ENCODE data around the gene TCN2.
"Not testable (repeated sequence)": the region's sequence is repeated elsewhere in the genome, so short reads cannot be mapped to it uniquely, and the experiment has no call there.

Gene TCN2

DNA sequence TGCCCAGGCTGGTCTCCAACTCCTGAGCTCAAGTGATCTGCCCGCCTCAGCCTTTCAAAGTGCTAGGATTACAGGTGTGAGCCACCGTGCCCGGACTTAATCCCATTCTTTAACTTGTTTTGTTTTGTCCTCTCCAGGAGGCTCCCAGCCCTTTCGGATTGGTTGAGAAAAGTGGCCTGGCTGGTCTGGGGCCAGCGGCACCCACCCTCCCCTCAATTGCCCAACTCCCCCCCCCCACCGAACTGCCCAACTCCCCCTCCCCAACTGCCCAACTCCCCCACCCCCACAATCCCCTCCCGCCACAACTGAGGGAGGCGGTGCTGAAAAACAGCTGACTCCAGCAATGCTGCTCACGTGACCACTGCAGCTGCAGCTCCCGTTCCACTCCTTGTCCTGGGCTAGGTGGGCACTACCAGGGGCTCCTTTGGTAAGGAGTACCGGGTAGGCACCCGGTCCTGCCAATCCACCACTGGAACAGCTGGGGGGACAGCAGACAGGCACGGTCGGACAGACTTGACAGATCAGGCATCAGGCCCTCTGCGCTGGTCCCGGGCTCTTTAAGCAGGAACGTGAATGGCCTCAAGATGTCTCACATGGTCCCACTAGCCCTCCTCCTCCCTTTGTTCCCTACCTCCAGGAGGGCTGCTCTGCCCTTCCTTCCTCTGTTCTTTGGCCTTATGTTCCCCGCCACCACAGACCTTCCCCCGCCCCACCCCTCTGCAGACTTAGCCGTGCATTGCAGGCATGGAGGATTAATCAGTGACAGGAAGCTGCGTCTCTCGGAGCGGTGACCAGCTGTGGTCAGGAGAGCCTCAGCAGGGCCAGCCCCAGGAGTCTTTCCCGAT, at the start of gene TCN2:
Gene TCN2, plus strand, starts transcription at position 720 of the 845 bp plus-strand sequence. CDS start 158 bp downstream, outside the sequence.
- DNase-seq (ENCODE audit: low spot score), result peak; percentile 74

DNA sequence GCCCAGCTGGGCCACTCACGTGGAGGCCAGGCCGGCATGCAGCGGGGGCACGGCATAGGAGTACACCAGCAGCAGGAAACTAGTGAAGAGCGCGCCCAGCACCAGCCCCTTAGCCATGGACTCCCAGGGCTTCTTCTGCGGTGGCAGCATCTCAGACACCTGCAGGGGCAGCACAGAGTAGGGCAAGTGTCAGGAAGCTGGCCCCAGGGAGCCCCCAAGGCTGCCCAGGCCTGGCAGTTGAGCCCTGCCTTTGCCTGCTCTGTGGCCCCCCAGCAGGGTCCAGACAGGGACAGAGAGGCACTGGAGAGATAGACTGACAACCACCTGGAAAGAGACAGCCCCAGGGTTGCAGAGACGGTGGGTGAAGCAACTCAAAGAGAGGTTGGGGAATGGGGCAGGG, 49.7 kb upstream of the TCN2 start:
- no peak for DNase-seq (ENCODE audit: low spot score)

DNA sequence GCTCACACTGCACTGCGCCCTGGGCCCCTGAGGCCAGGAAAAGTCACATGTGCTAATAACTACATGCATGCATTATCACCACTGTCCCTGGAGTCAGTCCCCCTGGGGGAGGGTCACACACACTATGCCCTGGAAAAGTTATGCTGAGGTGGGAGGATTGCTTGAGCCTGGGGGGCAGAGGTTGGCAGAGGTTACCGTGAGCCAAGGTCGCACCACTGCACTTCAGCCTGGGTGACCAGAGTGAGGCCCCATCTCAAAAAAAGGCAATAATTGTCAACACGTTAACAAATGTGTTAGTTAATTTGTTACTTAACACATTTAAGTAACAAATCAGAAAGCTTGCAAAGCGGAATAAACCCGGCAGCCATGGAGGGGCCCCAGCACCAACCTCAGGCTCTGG, 47.1 kb upstream of the TCN2 start:
- no peak for DNase-seq (ENCODE audit: low spot score)

- DNase-seq (ENCODE audit: low spot score), result not testable (repeated sequence)
Observed at GRCh38 chr22:30560643-30561202, 46.3 kb upstream of the TCN2 start.

GRCh38 chr22:30561402-30562189, 45.4 kb upstream of the TCN2 start:
- no peak for DNase-seq (ENCODE audit: low spot score)

DNA sequence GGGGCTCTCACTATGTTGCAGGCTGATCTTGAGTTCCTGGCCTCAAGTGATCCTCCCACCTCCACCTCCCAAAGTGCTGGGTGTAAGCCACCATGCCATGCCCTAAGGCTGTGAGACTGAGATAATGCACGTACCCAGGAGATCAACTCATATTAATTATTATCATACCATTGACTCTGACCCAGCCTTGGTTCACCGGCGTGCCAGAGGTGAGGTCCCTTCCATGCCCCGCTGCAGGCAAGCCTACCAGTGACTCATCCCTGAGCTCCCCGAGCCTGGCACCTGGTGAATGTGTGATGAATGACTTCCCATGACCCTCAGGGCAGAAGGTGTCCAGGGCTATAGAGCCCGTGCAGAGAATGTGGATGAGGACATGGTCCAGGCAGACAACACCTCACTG, 44.6 kb upstream of the TCN2 start:
- no peak for DNase-seq (ENCODE audit: low spot score)

GRCh38 chr22:30564045-30564760, 42.8 kb upstream of the TCN2 start:
- DNase-seq (ENCODE audit: low spot score), result no peak

DNA sequence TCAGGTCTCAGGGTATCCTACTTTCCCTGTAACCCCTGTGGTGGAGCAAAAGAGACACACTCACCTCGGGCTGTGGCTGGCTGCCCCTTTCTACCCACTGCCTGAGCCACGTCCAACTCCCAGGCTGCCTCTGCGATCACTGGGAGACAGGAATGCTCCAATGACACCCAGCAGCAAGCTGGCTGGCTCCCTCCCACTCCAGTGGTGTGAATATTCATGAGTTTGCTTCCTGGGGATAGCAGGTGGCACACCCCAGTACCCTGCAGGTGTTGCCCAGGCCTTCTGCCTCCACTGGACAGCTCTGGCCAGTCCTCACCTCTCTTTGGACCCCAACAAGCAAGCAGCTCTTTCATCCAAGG, 42.2 kb upstream of the TCN2 start:
- DNase-seq (ENCODE audit: low spot score), result no peak

GRCh38 chr22:30565341-30565740, 41.6 kb upstream of the TCN2 start:
- no peak for DNase-seq (ENCODE audit: low spot score)

GRCh38 chr22:30566125-30566524, 40.8 kb upstream of the TCN2 start:
- no peak for DNase-seq (ENCODE audit: low spot score)

GRCh38 chr22:30567277-30567676, 39.7 kb upstream of the TCN2 start:
- not testable (repeated sequence) for DNase-seq (ENCODE audit: low spot score)

DNA sequence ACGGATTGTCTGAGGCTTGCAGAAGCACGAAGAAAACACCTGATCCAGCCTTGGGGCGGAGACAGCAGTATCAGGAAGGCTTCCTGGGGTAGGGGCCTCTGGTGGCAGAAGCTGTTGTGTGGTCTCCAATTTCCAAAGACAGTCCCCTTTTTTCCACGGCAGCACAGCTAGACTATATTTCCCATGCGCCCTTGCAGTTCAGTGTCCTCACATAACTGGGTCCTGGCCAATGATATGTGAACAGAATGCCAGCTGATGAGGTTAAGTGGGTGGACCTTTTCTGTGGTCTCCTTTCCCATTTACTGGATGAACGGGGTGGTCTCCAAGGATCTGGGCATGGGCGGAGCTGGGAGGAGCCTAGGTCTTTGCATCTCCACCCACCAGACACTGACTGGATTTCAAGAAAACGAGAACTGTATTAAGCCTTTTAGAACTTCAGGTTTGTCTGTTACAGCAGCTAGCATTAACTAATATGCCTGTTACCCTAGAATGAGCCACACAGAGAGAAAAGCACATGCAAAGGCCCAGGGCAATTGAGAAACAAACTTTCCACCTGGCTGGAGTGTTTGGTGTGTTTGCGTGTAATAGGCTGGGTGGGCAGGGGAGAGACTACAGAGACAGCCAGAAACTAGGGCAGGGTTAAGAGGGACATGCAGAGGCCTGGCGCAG, 38.7 kb upstream of the TCN2 start:
- DNase-seq (ENCODE audit: low spot score), result no peak

DNA sequence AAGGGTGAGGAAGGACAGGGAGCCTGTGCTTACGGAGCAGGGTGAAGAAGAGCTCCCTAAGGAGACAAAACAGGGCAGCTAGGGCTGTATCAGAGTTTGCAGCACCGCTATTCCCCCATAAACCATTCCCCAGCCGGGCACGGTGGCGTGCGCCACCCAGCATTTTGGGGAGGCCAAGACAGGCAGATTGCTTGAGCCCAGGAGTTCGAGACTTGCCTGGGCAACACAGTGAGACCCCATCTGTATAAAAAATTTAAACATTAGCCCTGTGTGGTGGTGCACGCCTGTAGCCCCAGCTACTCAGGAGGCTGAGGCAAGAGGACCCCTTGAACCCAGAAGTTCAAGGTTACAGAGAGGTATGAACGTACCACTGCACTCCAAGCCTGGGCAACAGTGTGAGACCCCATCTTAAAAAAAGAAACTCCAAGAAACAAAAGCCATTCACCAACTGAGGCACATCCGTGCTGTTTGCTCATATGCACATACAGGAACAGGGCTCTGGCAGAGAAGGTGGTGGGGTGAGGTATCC, 37.2 kb upstream of the TCN2 start:
- DNase-seq (ENCODE audit: low spot score), result no peak

DNA sequence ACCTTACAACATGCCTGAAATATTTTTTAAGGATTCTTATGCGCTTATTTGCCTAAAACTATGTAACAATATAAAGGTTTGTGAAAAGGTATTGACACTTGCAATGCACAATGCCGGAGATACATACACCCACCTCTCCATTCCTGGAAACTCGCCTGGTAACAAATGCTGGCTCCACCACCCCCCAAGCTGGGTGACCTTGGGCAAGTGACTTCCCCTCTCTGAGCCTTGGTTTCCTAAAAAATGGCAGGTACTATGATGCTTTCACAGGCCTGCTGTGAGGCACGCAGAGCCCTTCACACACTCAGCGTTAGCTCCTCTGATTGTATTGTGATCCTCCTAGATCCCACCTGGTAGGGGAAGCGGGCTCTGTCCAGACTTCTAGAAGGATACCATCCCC, 34.8 kb upstream of the TCN2 start:
- DNase-seq (ENCODE audit: low spot score), result no peak

DNA sequence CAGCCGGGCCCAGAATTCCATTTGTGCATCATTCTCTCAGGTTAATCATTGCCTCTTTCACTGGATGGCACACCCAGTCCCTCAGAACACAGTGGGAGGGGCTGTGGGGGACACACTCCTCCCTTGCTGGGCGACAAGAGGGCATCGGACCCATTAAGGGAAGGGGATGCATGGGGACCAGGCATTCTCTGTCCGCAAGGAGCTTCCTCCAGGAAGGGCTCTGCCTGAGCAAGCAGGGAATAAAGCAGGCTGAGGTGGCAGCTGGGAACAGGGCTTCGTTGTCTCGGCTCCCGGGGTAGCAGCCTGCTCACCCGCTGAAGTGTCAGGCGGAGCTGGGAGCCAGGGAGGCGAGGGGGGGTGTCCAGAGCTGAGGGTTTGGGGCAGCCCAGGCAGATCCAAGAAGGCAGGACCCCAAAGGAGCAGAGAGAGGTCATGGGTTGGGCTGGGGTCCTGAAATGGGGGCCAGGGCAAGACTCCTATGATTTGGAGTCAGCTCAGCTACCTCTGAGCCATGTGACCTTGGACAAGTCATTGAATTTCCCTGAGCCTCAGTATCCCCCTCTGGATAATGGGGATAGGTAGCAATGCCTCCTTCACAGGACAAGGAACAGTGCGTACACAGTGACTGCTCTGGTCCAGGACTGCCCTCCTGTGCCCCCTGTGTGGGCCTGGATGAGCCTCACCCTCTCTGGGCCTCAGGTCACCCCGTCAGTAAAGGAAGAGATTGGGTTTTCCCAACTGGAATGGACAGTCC, 34.0 kb upstream of the TCN2 start:
- peak; percentile 67 for DNase-seq (ENCODE audit: low spot score)

DNA sequence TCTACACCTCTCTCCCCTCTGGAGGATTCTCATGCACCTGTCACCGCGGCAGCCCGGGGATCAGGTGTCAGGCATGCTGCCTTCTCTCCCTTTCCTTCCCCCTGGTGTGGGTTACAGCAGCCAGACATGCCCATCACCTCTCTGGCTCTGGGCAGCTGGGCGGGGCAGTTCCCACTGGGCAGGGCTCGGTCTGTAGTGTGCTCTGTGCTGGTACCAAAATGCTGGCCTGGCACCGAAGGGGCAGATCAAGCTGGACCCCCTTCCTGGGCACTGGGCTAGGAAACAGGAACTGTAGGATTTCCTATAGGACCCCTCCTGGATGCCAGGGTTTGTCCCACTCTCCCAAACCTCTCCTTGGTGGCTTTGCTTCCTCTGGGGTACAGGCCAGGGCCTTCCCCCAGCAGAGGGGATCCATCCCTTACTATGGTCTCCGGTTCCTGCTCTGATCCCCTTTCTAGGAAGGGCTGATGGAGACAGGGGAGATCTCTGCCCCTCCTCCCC, 33.3 kb upstream of the TCN2 start:
- no peak for DNase-seq (ENCODE audit: low spot score)

- peak; percentile 91 for DNase-seq (ENCODE audit: low spot score)
Observed at GRCh38 chr22:30574095-30574981, 32.6 kb upstream of the TCN2 start, which contains the start of gene GAL3ST1. GAL3ST1 (minus strand) TSS chr22:30574665; CDS start chr22:30557392, 17,273 bp downstream.

DNA sequence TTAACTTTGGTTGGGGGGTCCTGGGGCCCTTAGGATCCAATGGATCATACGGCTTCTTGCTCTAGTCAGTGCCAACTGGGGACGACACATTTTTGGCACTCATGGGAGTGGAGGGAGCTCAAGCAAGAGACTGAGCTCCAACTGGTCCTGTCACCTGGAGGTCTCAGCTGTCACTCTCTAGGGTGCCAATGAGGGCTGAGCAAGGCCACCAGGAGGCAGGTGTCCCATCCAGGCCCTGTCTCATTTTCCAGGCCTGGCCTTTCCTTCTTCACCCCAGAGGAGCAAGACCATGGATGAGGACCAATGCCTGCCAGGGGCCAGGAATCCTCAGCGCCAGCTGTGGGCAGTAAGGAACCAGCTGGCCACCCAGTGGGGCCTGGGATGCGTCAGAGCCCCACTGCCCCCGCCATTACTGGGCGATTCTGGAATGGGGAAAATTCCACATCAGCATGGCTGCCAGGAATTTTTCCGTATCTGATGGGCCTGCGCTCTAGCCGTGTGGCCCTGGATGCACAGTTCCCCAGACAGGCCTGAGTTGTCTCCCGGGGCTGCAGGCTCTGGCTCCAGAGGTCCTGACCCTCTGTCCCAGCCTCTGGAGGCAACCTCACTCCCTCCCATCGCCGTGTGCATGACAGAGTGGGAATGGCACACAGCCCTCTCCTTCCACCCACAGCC, 31.8 kb upstream of the TCN2 start:
- DNase-seq (ENCODE audit: low spot score), result peak; percentile 79

DNA sequence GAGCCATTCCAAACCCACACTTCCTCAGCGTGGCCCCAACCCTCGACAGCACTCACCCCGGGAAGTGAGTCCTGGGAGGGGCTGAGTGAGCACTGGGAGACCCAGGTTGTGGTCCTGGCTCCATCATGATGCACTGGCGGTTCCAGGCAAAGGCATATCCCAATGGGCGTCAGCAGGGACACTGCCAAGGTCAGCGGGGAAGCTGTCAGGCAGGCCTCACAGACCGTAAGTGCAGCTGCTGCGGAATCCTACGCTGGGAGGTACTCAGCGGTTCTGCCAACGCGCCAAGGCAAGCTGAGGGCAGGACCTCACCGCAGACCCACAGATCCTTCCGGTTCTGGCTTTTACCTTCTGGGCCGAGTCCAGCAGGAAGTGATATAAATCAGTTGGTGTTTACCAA, 31.1 kb upstream of the TCN2 start:
- no peak for DNase-seq (ENCODE audit: low spot score)
